ENCODE measurements around the gene HDAC4. TPM values are rescaled to one million over a fixed set of nuclear protein-coding genes. Genes with fewer than 3 reads are reported as not detected.

The HDAC4 gene
- total and polyA plus RNA-seq, 9 of the 15 experiments (the other 6 are each of a cell fraction or from before 2014, with no cell fraction given), result 0.11 to 20.2 (median 4.0) TPM

DNA sequence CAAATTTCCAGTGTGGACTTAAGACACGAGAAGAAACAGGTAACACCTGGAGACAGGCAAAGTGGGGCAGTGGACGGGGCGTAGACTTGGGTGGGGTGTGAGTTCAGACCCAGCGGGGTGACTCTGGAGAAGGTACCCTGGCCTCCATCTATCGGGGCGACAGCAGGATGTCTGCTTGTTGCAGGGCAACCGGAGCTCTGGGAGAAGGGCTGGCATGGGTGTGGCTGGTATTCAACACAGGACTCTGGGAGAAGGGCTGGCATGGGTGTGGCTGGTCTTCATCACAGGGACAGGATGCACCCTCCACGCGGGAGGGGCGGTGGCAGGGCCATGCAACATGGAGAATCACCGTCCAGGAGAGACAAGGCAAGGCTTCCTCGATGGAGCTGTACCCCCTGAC, 198.5 kb downstream of the HDAC4 start (continued):
- TF ChIP-seq, protein P1, sequence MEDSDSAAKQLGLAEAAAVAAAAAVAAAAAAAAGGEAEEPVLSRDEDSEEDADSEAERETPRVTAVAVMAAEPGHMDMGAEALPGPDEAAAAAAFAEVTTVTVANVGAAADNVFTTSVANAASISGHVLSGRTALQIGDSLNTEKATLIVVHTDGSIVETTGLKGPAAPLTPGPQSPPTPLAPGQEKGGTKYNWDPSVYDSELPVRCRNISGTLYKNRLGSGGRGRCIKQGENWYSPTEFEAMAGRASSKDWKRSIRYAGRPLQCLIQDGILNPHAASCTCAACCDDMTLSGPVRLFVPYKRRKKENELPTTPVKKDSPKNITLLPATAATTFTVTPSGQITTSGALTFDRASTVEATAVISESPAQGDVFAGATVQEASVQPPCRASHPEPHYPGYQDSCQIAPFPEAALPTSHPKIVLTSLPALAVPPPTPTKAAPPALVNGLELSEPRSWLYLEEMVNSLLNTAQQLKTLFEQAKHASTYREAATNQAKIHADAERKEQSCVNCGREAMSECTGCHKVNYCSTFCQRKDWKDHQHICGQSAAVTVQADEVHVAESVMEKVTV (CRISPR knock-in tag; IDR thresholded peaks at IDR 0.05), result no peak

DNA sequence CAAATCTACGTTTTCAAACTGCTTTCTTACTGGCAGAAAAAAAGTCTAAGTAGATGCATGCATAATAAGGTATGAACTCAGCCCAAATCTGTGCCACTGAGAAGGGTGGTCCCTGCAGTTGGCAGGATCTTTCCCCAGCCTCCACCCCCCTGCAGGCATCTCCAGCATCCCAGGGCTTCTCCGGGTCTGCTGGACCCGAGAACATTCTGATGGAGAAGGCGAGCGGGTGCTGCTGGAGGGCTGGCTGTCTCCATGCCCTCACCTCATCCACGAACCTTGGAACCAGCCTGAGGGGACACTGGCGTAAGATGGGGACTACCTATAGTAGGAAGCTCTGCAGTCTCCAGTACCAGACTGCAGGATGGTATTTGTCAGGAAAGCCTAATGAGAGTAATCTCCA, 198.9 kb downstream of the HDAC4 start:
- no peak for FAIRE-seq
- in situ Hi-C loops (cut with MboI), result no loop called here

More for the DNA sequence above, 198.9 kb downstream of the HDAC4 start:
- Histone ChIP-seq H4K20me1 (replicated peaks; ENCODE audit: control insufficient read depth, insufficient read depth, low read length) (no peaks in the 10 kb centered on the region), H2AFZ (ENCODE audit: low read depth, low read length) (no peak overlapping the region), H3K36me3 (ENCODE audit: control insufficient read depth, insufficient read depth, low read length) (no peaks in the 10 kb centered on the region), H3K9me1 (ENCODE audit: control insufficient read depth, insufficient read depth, low read length) (no peaks in the 10 kb centered on the region), H3K4me3 (no peak overlapping the region), H3K9me3 (replicated peaks; ENCODE audit: control insufficient read depth, insufficient read depth, low read depth, low read length) (no peaks in the 10 kb centered on the region), H3K27me3 (ENCODE audit: control insufficient read depth in 2 of 2, insufficient read depth in 2 of 2, low read length in 2 of 2) (no peaks in the 10 kb centered on the region), H3K9ac (ENCODE audit: insufficient read depth in 1 of 2, low read depth in 2 of 2, low read length in 2 of 2) (no peak overlapping the region), H3K4me1 (replicated peaks in 1 of 2; ENCODE audit: control insufficient read depth in 2 of 2, insufficient read depth in 2 of 2, low read length in 2 of 2) (no peaks in the 10 kb centered on the region; a peak in 2 of 5 replicates), H3K27ac (ENCODE audit: extremely low read depth, low read depth, low read length) (no peak overlapping the region), H3K4me2 (ENCODE audit: insufficient read depth, low read length) (no peak overlapping the region), H3K79me2 (ENCODE audit: control insufficient read depth, insufficient read depth, low read length) (no peaks in the 10 kb centered on the region)
- DNase-seq (ENCODE audit: extremely low read depth in 1 of 4, low spot score in 3 of 4) (no peak), ATAC-seq (no peak)
- BruUV-seq (replicated peaks), result no TSS peak
- intact Hi-C loops (cut with micrococcal nuclease), result no loop called here
- TF ChIP-seq OTX1 (CRISPR knock-in tag; IDR thresholded peaks at IDR 0.05) (no peak), SIRT6 (IDR thresholded peaks at IDR 0.05; ENCODE audit: low read depth, low read length) (no peak), MIER1 (IDR thresholded peaks at IDR 0.05; ENCODE audit: low read depth) (no peak), ZNF75A (CRISPR knock-in tag; IDR thresholded peaks at IDR 0.05) (no peak), HCFC1 (IDR thresholded peaks at IDR 0.05; ENCODE audit: low read depth, low read length) (no peak), SNRNP70 (optimal IDR thresholded peaks at IDR 0.05; ENCODE audit: low read depth, low read length) (no peak), PCBP1 (IDR thresholded peaks at IDR 0.05; ENCODE audit: low read depth, low read length, poor library complexity, severe bottlenecking) (no peak), LEF1 (IDR thresholded peaks at IDR 0.05) (no peak), GTF2A2 (tag; IDR thresholded peaks at IDR 0.05) (no peak), ZNF699 (CRISPR knock-in tag; IDR thresholded peaks at IDR 0.05; ENCODE audit: insufficient replicate concordance) (no peak), HNRNPL (IDR thresholded peaks at IDR 0.05; ENCODE audit: low read depth, low read length) (no peak), ZBTB17 (CRISPR knock-in tag; IDR thresholded peaks at IDR 0.05) (no peak), DACH1 (IDR thresholded peaks at IDR 0.05; ENCODE audit: partially characterized antibody) (no peak), ZC3H8 (IDR thresholded peaks at IDR 0.05) (no peak)
- TF ChIP-seq, protein P2, sequence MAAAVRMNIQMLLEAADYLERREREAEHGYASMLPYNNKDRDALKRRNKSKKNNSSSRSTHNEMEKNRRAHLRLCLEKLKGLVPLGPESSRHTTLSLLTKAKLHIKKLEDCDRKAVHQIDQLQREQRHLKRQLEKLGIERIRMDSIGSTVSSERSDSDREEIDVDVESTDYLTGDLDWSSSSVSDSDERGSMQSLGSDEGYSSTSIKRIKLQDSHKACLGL (CRISPR knock-in tag; IDR thresholded peaks at IDR 0.05; ENCODE audit: borderline replicate concordance, poor library complexity, severe bottlenecking), result no peak
- TF ChIP-seq, protein P3, sequence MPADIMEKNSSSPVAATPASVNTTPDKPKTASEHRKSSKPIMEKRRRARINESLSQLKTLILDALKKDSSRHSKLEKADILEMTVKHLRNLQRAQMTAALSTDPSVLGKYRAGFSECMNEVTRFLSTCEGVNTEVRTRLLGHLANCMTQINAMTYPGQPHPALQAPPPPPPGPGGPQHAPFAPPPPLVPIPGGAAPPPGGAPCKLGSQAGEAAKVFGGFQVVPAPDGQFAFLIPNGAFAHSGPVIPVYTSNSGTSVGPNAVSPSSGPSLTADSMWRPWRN (IDR thresholded peaks at IDR 0.05; ENCODE audit: low read depth), result no peak
- 85% methylated on average over 7 of the region's 7 CpGs for WGBS (ENCODE audit: insufficient coverage, low coverage, missing lambda C conversion rate)
- POLR2A ChIA-PET, result interaction anchor here (0.6 kb wide), 1 partner anchor 93 kb away, joined by 3 read pairs; no protein-coding TSS in a partner anchor
- CTCF ChIA-PET (ENCODE audit: low intra/inter-chr PET ratio), result no interaction called here
